GM12875 (cell line): ENCODE measurements around the gene YLPM1.
A peak's percentile ranks its signal among the peaks of the same experiment; 100 is the strongest.

Source experiments
- H3K4me3 ChIP-seq: one replicate; pipeline ENCODE4 v1.5.1; 2011; ENCODE audit warnings: low read depth, low read length, control low read depth
- CTCF ChIP-seq: IDR thresholded peaks from 2 replicates; pipeline ENCODE4 v1.5.1; 2011; ENCODE audit warnings: low read depth, mild to moderate bottlenecking, control low read depth, inconsistent platforms, low read length, moderate library complexity, borderline replicate concordance; ENCODE audit not compliant: insufficient read depth

Gene YLPM1

GRCh38 chr14:74882103-74882920, 119.2 kb downstream of the YLPM1 start:
- H3K4me3 ChIP-seq, result peak overlapping the region; percentile 74
- TF ChIP-seq CTCF, result no peak
